Measurements from ENCODE around the gene USP30. TPM values are rescaled to one million over a fixed set of nuclear protein-coding genes. Genes with fewer than 3 reads are reported as not detected.

The USP30 gene
- total and polyA plus RNA-seq, 9 of the 15 experiments (the other 6 are each of a cell fraction or from before 2014, with no cell fraction given) = 1.4 to 15.2 (median 7.0) TPM

DNA sequence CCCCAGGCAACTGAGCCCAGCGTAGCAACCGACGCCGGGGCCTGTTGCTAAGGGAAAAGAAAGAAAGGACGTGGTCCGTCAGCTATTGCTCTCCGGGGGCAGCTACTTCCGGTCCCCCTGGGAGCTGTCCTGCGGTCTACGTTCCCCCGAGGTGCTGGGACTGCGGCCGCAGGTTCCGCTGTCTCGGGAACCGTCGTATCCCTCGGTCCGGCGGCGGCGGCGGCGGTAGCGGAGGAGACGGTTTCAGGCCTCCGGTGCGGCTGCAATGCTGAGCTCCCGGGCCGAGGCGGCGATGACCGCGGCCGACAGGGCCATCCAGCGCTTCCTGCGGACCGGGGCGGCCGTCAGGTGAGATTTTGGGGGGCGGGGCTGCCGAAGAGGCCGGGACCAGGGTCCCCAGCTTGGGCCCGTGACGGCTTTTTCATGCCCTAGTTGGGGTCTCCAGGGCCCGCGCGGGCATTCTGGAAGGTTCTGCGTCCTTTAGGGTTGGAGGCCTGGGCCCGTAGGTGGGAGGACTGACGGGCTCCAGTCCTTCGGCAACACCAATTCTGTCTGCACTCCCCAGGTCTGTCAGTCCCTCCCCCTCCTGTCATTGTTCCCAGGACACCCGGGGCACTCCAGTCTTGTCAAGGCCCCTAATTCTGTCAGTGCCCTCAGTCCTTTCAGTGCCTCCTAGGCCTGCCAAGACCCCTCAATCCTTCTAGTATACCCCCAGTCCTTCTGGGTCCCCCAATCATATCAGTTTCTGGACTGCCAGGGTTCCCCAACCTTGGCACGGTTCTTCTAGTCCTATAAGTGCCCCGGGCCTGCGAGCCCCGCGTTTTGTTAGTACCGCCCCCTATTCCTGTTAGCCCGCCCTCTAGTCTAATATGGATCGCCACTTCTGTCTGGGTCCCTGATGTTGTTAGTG is at the start of gene USP30 (continued):
- TF ChIP-seq, protein P1, sequence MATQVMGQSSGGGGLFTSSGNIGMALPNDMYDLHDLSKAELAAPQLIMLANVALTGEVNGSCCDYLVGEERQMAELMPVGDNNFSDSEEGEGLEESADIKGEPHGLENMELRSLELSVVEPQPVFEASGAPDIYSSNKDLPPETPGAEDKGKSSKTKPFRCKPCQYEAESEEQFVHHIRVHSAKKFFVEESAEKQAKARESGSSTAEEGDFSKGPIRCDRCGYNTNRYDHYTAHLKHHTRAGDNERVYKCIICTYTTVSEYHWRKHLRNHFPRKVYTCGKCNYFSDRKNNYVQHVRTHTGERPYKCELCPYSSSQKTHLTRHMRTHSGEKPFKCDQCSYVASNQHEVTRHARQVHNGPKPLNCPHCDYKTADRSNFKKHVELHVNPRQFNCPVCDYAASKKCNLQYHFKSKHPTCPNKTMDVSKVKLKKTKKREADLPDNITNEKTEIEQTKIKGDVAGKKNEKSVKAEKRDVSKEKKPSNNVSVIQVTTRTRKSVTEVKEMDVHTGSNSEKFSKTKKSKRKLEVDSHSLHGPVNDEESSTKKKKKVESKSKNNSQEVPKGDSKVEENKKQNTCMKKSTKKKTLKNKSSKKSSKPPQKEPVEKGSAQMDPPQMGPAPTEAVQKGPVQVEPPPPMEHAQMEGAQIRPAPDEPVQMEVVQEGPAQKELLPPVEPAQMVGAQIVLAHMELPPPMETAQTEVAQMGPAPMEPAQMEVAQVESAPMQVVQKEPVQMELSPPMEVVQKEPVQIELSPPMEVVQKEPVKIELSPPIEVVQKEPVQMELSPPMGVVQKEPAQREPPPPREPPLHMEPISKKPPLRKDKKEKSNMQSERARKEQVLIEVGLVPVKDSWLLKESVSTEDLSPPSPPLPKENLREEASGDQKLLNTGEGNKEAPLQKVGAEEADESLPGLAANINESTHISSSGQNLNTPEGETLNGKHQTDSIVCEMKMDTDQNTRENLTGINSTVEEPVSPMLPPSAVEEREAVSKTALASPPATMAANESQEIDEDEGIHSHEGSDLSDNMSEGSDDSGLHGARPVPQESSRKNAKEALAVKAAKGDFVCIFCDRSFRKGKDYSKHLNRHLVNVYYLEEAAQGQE (IDR thresholded peaks at IDR 0.05; ENCODE audit: borderline replicate concordance) = no peak
- TF ChIP-seq, protein P1 (CRISPR knock-in tag; IDR thresholded peaks at IDR 0.05; ENCODE audit: low read depth) = no peak
- TF ChIP-seq, protein P2, sequence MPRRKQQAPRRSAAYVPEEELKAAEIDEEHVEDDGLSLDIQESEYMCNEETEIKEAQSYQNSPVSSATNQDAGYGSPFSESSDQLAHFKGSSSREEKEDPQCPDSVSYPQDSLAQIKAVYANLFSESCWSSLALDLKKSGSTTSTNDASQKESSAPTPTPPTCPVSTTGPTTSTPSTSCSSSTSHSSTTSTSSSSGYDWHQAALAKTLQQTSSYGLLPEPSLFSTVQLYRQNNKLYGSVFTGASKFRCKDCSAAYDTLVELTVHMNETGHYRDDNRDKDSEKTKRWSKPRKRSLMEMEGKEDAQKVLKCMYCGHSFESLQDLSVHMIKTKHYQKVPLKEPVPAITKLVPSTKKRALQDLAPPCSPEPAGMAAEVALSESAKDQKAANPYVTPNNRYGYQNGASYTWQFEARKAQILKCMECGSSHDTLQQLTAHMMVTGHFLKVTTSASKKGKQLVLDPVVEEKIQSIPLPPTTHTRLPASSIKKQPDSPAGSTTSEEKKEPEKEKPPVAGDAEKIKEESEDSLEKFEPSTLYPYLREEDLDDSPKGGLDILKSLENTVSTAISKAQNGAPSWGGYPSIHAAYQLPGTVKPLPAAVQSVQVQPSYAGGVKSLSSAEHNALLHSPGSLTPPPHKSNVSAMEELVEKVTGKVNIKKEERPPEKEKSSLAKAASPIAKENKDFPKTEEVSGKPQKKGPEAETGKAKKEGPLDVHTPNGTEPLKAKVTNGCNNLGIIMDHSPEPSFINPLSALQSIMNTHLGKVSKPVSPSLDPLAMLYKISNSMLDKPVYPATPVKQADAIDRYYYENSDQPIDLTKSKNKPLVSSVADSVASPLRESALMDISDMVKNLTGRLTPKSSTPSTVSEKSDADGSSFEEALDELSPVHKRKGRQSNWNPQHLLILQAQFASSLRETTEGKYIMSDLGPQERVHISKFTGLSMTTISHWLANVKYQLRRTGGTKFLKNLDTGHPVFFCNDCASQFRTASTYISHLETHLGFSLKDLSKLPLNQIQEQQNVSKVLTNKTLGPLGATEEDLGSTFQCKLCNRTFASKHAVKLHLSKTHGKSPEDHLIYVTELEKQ (CRISPR knock-in tag; IDR thresholded peaks at IDR 0.05) = no peak
- TF ChIP-seq KDM2B (CRISPR knock-in tag; IDR thresholded peaks at IDR 0.05) (peak; percentile 81; the same call in 1 of the 2 replicates), ESRRB (CRISPR knock-in tag; IDR thresholded peaks at IDR 0.05; ENCODE audit: borderline replicate concordance) (no peak), ZNF384 (IDR thresholded peaks at IDR 0.05; ENCODE audit: low read depth, low read length) (0 out of 2 replicates have a peak, but pooled peaks have one; percentile 44), NUFIP1 (IDR thresholded peaks at IDR 0.05; ENCODE audit: partially characterized antibody) (no peak), KDM1A (IDR thresholded peaks at IDR 0.05) (no peak), SREBF1 (IDR thresholded peaks at IDR 0.05; ENCODE audit: borderline replicate concordance, low read depth, low read length) (no peak), DACH1 (IDR thresholded peaks at IDR 0.05; ENCODE audit: partially characterized antibody) (no peak), ZNF584 (CRISPR knock-in tag; IDR thresholded peaks at IDR 0.05; ENCODE audit: low read depth) (no peak), ZNF124 (CRISPR knock-in tag; IDR thresholded peaks at IDR 0.05) (no peak), RBBP5 (IDR thresholded peaks at IDR 0.05; ENCODE audit: borderline replicate concordance, insufficient read depth, low read length, poor library complexity, severe bottlenecking) (peak; percentile 99), ZFP30 (CRISPR knock-in tag; IDR thresholded peaks at IDR 0.05; ENCODE audit: borderline replicate concordance) (no peak)
- TF ChIP-seq, protein P3, sequence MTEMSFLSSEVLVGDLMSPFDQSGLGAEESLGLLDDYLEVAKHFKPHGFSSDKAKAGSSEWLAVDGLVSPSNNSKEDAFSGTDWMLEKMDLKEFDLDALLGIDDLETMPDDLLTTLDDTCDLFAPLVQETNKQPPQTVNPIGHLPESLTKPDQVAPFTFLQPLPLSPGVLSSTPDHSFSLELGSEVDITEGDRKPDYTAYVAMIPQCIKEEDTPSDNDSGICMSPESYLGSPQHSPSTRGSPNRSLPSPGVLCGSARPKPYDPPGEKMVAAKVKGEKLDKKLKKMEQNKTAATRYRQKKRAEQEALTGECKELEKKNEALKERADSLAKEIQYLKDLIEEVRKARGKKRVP (CRISPR knock-in tag; IDR thresholded peaks at IDR 0.05) = no peak

All from K562 (cell line).